ENCODE results near the gene MAFG. TPM values are rescaled to one million over a fixed set of nuclear protein-coding genes. Genes with fewer than 3 reads are reported as not detected.

Gene MAFG
- total RNA-seq, 1 donor from 2014 or later = 8.1 TPM

DNA sequence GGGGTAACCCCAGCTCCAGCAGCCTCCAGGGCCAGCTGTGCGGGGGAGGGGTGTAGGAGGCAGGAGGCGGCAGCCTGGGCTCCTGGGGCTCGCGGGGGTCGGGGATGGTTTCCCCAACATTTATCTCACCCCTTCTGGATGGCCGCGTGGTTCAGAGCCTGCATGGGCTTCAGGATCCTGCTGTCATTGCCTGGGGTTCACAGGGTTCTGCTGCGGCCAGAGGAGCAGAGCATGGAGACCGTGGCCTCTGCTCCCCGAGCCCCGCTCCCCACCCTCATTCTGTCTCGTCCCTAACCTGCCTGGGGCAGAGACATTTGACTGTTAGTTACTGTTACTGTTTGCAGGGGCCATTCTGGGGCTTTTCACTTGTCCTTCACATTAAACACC, 14.6 kb upstream of the MAFG start:
- Mint-ChIP-seq H3K4me3 (peak overlapping the region; percentile 55), H3K27me3 (ENCODE audit: insufficient read depth, low read depth) (peaks cover 9% of the 10 kb centered on the region), H3K27ac (no peak overlapping the region), H3K4me1 (peaks cover 10% of the 10 kb centered on the region), H3K36me3 (no peaks in the 10 kb centered on the region), H3K9me3 (no peaks in the 10 kb centered on the region)
- Histone ChIP-seq H3K9ac (no peak overlapping the region), H3K36me3 (no peaks in the 10 kb centered on the region), H4K20me1 (ENCODE audit: low read depth) (no peaks in the 10 kb centered on the region), H3K4me3 (no peak overlapping the region), H3K9me3 (ENCODE audit: low read depth) (no peaks in the 10 kb centered on the region), H3F3A (ENCODE audit: low read depth) (peaks cover 14% of the 10 kb centered on the region), H3K4me1 (peaks cover 21% of the 10 kb centered on the region), H3K27me3 (peaks cover 32% of the 10 kb centered on the region), H2AFZ (replicated peaks) (no peak overlapping the region), H3K79me2 (ENCODE audit: low read depth) (no peaks in the 10 kb centered on the region), H3K4me2 (peak overlapping the region; percentile 70), H3K27ac (no peak overlapping the region)
- no peak for DNase-seq (ENCODE audit: low spot score)
- no peak for TF ChIP-seq EZH2phosphoT487 (IDR thresholded peaks at IDR 0.05)
- no peak for TF ChIP-seq EZH2 (IDR thresholded peaks at IDR 0.05)
- TF ChIP-seq, protein P1, sequence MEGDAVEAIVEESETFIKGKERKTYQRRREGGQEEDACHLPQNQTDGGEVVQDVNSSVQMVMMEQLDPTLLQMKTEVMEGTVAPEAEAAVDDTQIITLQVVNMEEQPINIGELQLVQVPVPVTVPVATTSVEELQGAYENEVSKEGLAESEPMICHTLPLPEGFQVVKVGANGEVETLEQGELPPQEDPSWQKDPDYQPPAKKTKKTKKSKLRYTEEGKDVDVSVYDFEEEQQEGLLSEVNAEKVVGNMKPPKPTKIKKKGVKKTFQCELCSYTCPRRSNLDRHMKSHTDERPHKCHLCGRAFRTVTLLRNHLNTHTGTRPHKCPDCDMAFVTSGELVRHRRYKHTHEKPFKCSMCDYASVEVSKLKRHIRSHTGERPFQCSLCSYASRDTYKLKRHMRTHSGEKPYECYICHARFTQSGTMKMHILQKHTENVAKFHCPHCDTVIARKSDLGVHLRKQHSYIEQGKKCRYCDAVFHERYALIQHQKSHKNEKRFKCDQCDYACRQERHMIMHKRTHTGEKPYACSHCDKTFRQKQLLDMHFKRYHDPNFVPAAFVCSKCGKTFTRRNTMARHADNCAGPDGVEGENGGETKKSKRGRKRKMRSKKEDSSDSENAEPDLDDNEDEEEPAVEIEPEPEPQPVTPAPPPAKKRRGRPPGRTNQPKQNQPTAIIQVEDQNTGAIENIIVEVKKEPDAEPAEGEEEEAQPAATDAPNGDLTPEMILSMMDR (IDR thresholded peaks at IDR 0.05) = no peak

DNA sequence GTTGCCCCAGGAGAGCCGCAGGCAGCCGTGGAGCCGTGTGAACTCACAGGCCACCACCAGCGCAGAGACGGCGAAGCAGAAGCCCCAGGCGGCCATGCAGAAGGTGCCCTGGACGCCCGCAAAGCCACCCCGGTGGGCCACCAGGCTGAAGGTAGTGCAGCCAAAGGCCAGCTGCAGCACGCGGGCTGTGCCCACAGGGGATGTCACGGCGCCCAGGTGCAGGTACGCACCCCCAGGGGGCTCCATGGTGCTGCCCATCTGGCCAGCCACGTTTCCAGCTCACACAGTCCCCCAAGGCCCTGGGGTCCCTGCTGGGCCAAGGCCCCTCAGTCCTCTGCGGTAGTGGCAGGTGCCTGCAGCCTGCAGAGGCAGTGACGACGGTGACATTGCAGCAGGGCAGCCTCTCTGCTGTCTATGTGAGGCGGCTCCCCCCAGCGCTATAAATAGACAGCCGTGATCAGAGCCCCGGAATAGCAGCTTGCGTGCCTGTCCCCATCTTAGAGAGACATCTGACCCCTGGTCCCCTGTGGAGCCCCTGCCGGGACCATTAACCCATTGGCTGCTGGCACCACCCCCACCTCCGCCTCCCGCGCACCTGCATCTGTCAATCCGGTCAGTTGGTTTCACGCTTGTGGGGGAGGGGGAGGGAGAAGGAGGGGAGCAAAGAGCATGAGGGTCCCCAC, 14.1 kb upstream of the MAFG start:
- Histone ChIP-seq H3K36me3 (no peaks in the 10 kb centered on the region), H3K9me3 (ENCODE audit: low read depth) (no peaks in the 10 kb centered on the region), H3K4me3 (no peak overlapping the region), H3K4me2 (peak overlapping the region; percentile 70), H3K4me1 (peaks cover 21% of the 10 kb centered on the region), H3K27me3 (peaks cover 34% of the 10 kb centered on the region), H4K20me1 (ENCODE audit: low read depth) (no peaks in the 10 kb centered on the region), H3K79me2 (ENCODE audit: low read depth) (no peaks in the 10 kb centered on the region), H3K9ac (no peak overlapping the region), H3K27ac (no peak overlapping the region), H2AFZ (replicated peaks) (no peak overlapping the region), H3F3A (ENCODE audit: low read depth) (peaks cover 14% of the 10 kb centered on the region)
- Mint-ChIP-seq H3K27me3 (ENCODE audit: insufficient read depth, low read depth) (peaks cover 9% of the 10 kb centered on the region), H3K9me3 (no peaks in the 10 kb centered on the region), H3K27ac (no peak overlapping the region), H3K4me3 (no peak overlapping the region), H3K4me1 (peaks cover 8% of the 10 kb centered on the region), H3K36me3 (no peaks in the 10 kb centered on the region)
- peak; percentile 62 for DNase-seq (ENCODE audit: low spot score)
- TF ChIP-seq EZH2phosphoT487 (IDR thresholded peaks at IDR 0.05) (no peak), EZH2 (IDR thresholded peaks at IDR 0.05) (no peak)
- TF ChIP-seq, protein P1 (IDR thresholded peaks at IDR 0.05) = no peak

DNA sequence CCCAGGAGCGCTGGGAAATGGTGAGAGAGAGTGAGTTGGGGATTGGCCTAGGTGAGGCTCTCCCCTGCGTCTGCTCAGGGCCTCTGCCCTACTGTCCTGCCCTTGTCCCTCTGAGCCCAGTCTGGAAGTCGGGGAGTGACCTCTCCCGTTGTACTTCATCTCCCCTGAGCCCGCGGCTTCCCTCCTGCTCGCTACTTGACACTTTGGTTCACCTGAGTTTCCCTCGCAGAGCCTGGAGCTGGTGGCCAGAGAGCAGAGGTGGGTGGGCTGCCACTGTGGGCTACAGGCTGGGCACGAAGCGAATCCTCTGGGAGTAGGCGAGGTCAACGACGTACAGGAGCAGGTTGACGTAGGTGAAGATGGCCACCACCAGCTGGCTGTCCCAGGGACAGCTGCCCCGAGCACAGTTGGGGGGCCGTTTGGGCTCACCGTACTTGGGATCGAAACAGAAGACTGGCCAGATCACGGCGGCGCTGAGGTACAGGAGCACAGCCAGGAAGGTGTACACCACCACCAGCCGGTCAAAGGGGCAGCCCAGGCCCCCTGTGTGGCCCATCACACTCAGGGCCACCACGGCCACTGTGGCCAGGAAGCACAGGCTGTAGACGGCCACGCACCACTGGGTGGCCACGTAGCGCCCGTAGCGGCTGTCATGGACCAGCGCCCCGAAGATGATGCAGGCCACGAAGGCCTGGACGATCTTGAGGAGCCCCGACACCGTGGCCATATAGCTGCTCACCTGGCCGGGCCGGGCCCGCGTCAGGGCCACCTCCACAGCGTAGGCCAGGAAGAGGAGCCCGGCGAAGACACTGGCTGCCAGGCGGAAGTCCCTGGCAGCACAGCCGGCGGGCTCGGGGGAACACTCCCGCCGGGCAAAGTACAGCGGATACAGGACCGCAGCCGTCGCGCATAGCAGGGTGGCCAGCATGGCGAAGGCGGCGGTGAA, 13.3 kb upstream of the MAFG start:
- DNase-seq (ENCODE audit: low spot score) = no peak
- Histone ChIP-seq H3K27me3 (peaks cover 36% of the 10 kb centered on the region), H3F3A (ENCODE audit: low read depth) (peaks cover 14% of the 10 kb centered on the region), H3K4me3 (no peak overlapping the region), H3K79me2 (ENCODE audit: low read depth) (peaks cover 5% of the 10 kb centered on the region), H2AFZ (replicated peaks) (no peak overlapping the region), H3K4me1 (peaks cover 21% of the 10 kb centered on the region), H3K9ac (no peak overlapping the region), H3K27ac (no peak overlapping the region), H3K36me3 (no peaks in the 10 kb centered on the region), H4K20me1 (ENCODE audit: low read depth) (no peaks in the 10 kb centered on the region), H3K4me2 (peak overlapping the region; percentile 70), H3K9me3 (ENCODE audit: low read depth) (no peaks in the 10 kb centered on the region)
- H3K4me3 Mint-ChIP-seq = no peak overlapping the region
- H3K27ac Mint-ChIP-seq = peak overlapping the region; percentile 37
- H3K27me3 Mint-ChIP-seq (ENCODE audit: insufficient read depth, low read depth) = peaks cover 11% of the 10 kb centered on the region
- H3K9me3 Mint-ChIP-seq = no peaks in the 10 kb centered on the region
- no peak for TF ChIP-seq EZH2 (IDR thresholded peaks at IDR 0.05)
- no peak for TF ChIP-seq EZH2phosphoT487 (IDR thresholded peaks at IDR 0.05)
- H3K4me1 Mint-ChIP-seq = peaks cover 10% of the 10 kb centered on the region
- H3K36me3 Mint-ChIP-seq = no peaks in the 10 kb centered on the region
